ENCODE results near the gene NUAK1. TPM values are rescaled to one million over a fixed set of nuclear protein-coding genes. Genes with fewer than 3 reads are reported as not detected.
A peak's percentile ranks its signal among the peaks of the same experiment; 100 is the strongest.

The NUAK1 gene
- polyA plus RNA-seq, 2 donors, result 0.73 to 0.82 TPM

GRCh38 chr12:106089935-106090334, 48.8 kb downstream of the NUAK1 start:
- H3K27me3 ChIP-seq (ENCODE audit: control insufficient read depth in 1 of 2, insufficient read depth in 2 of 2, low read length in 2 of 2), result no peaks in the 10 kb centered on the region
- H3K27ac ChIP-seq (ENCODE audit: low read depth in 2 of 2, low read length in 1 of 2), result peak overlapping the region in 1 of 2 donors; percentile 7
- peaks cover 2 to 3% of the 10 kb centered on the region in 2 donors for H3K4me1 ChIP-seq (ENCODE audit: control insufficient read depth in 2 of 2, insufficient read depth in 2 of 2, low read length in 1 of 2)
- 73 to 78% methylated on average over 3 of the region's 3 CpGs for WGBS, 2 donors
- no peaks in the 10 kb centered on the region for H3K36me3 ChIP-seq (ENCODE audit: control insufficient read depth in 2 of 2, insufficient read depth in 2 of 2, low read length in 1 of 2)
- no peak overlapping the region for H3K4me3 ChIP-seq (ENCODE audit: low read depth in 1 of 2, low read length in 2 of 2)
- H3K9me3 ChIP-seq (ENCODE audit: control insufficient read depth in 2 of 2, insufficient read depth in 1 of 2, low read depth in 1 of 2, low read length in 1 of 2), result no peaks in the 10 kb centered on the region

GRCh38 chr12:106088811-106089485, 49.8 kb downstream of the NUAK1 start:
- H3K27me3 ChIP-seq (ENCODE audit: control insufficient read depth in 1 of 2, insufficient read depth in 2 of 2, low read length in 2 of 2), result no peaks in the 10 kb centered on the region
- peaks cover 2 to 3% of the 10 kb centered on the region in 2 donors for H3K4me1 ChIP-seq (ENCODE audit: control insufficient read depth in 2 of 2, insufficient read depth in 2 of 2, low read length in 1 of 2)
- no peak overlapping the region for H3K27ac ChIP-seq (ENCODE audit: low read depth in 2 of 2, low read length in 1 of 2)
- no peak overlapping the region for H3K4me3 ChIP-seq (ENCODE audit: low read depth in 1 of 2, low read length in 2 of 2)
- no peaks in the 10 kb centered on the region for H3K36me3 ChIP-seq (ENCODE audit: control insufficient read depth in 2 of 2, insufficient read depth in 2 of 2, low read length in 1 of 2)
- H3K9me3 ChIP-seq (ENCODE audit: control insufficient read depth in 2 of 2, insufficient read depth in 1 of 2, low read depth in 1 of 2, low read length in 1 of 2), result no peaks in the 10 kb centered on the region
- WGBS, 2 donors, result 36 to 60% methylated on average over 9 of the region's 9 CpGs

GRCh38 chr12:106088246-106088808, 50.4 kb downstream of the NUAK1 start:
- Histone ChIP-seq H3K4me1 (ENCODE audit: control insufficient read depth in 2 of 2, insufficient read depth in 2 of 2, low read length in 1 of 2) (peaks cover 2 to 3% of the 10 kb centered on the region in 2 donors), H3K9me3 (ENCODE audit: control insufficient read depth in 2 of 2, insufficient read depth in 1 of 2, low read depth in 1 of 2, low read length in 1 of 2) (no peaks in the 10 kb centered on the region), H3K27me3 (ENCODE audit: control insufficient read depth in 1 of 2, insufficient read depth in 2 of 2, low read length in 2 of 2) (no peaks in the 10 kb centered on the region), H3K36me3 (ENCODE audit: control insufficient read depth in 2 of 2, insufficient read depth in 2 of 2, low read length in 1 of 2) (no peaks in the 10 kb centered on the region), H3K4me3 (ENCODE audit: low read depth in 1 of 2, low read length in 2 of 2) (no peak overlapping the region), H3K27ac (ENCODE audit: low read depth in 2 of 2, low read length in 1 of 2) (no peak overlapping the region)
- WGBS, 2 donors, result 57 to 77% methylated on average over 4 of the region's 4 CpGs

- no peaks in the 10 kb centered on the region for H3K9me3 ChIP-seq (ENCODE audit: control insufficient read depth in 2 of 2, insufficient read depth in 1 of 2, low read depth in 1 of 2, low read length in 1 of 2)
- no peak overlapping the region for H3K4me3 ChIP-seq (ENCODE audit: low read depth in 1 of 2, low read length in 2 of 2)
- H3K4me1 ChIP-seq (ENCODE audit: control insufficient read depth in 2 of 2, insufficient read depth in 2 of 2, low read length in 1 of 2), result peaks cover 2 to 3% of the 10 kb centered on the region in 2 donors
- H3K36me3 ChIP-seq (ENCODE audit: control insufficient read depth in 2 of 2, insufficient read depth in 2 of 2, low read length in 1 of 2), result no peaks in the 10 kb centered on the region
- H3K27me3 ChIP-seq (ENCODE audit: control insufficient read depth in 1 of 2, insufficient read depth in 2 of 2, low read length in 2 of 2), result no peaks in the 10 kb centered on the region
- no peak overlapping the region for H3K27ac ChIP-seq (ENCODE audit: low read depth in 2 of 2, low read length in 1 of 2)
- 95% methylated on average over 19 of the region's 19 CpGs for WGBS, 2 donors
Measured at GRCh38 chr12:106086696-106087095, 52.1 kb downstream of the NUAK1 start.

GRCh38 chr12:106085213-106085612, 53.5 kb downstream of the NUAK1 start:
- Histone ChIP-seq H3K9me3 (ENCODE audit: control insufficient read depth in 2 of 2, insufficient read depth in 1 of 2, low read depth in 1 of 2, low read length in 1 of 2) (no peaks in the 10 kb centered on the region), H3K27ac (ENCODE audit: low read depth in 2 of 2, low read length in 1 of 2) (no peak overlapping the region), H3K27me3 (ENCODE audit: control insufficient read depth in 1 of 2, insufficient read depth in 2 of 2, low read length in 2 of 2) (no peaks in the 10 kb centered on the region), H3K4me3 (ENCODE audit: low read depth in 1 of 2, low read length in 2 of 2) (no peak overlapping the region), H3K36me3 (ENCODE audit: control insufficient read depth in 2 of 2, insufficient read depth in 2 of 2, low read length in 1 of 2) (no peaks in the 10 kb centered on the region), H3K4me1 (ENCODE audit: control insufficient read depth in 2 of 2, insufficient read depth in 2 of 2, low read length in 1 of 2) (peaks cover 2 to 3% of the 10 kb centered on the region in 2 donors)
- 62 to 64% methylated on average over 2 of the region's 2 CpGs for WGBS, 2 donors

- Histone ChIP-seq H3K4me1 (ENCODE audit: control insufficient read depth in 2 of 2, insufficient read depth in 2 of 2, low read length in 1 of 2) (peaks cover 0 to 3% of the 10 kb centered on the region in 2 donors), H3K36me3 (ENCODE audit: control insufficient read depth in 2 of 2, insufficient read depth in 2 of 2, low read length in 1 of 2) (no peaks in the 10 kb centered on the region), H3K27me3 (ENCODE audit: control insufficient read depth in 1 of 2, insufficient read depth in 2 of 2, low read length in 2 of 2) (no peaks in the 10 kb centered on the region), H3K9me3 (ENCODE audit: control insufficient read depth in 2 of 2, insufficient read depth in 1 of 2, low read depth in 1 of 2, low read length in 1 of 2) (no peaks in the 10 kb centered on the region), H3K27ac (ENCODE audit: low read depth in 2 of 2, low read length in 1 of 2) (no peak overlapping the region), H3K4me3 (ENCODE audit: low read depth in 1 of 2, low read length in 2 of 2) (no peak overlapping the region)
- WGBS, 2 donors, result 71 to 76% methylated on average over 3 of the region's 3 CpGs
Measured at GRCh38 chr12:106084759-106085158, 54.0 kb downstream of the NUAK1 start.

- H3K36me3 ChIP-seq (ENCODE audit: control insufficient read depth in 2 of 2, insufficient read depth in 2 of 2, low read length in 1 of 2), result no peaks in the 10 kb centered on the region
- H3K27me3 ChIP-seq (ENCODE audit: control insufficient read depth in 1 of 2, insufficient read depth in 2 of 2, low read length in 2 of 2), result no peaks in the 10 kb centered on the region
- H3K27ac ChIP-seq (ENCODE audit: low read depth in 2 of 2, low read length in 1 of 2), result no peak overlapping the region
- no peak overlapping the region for H3K4me3 ChIP-seq (ENCODE audit: low read depth in 1 of 2, low read length in 2 of 2)
- peaks cover 0 to 3% of the 10 kb centered on the region in 2 donors for H3K4me1 ChIP-seq (ENCODE audit: control insufficient read depth in 2 of 2, insufficient read depth in 2 of 2, low read length in 1 of 2)
- 60 to 67% methylated on average over 10 of the region's 10 CpGs for WGBS, 2 donors
- H3K9me3 ChIP-seq (ENCODE audit: control insufficient read depth in 2 of 2, insufficient read depth in 1 of 2, low read depth in 1 of 2, low read length in 1 of 2), result no peaks in the 10 kb centered on the region
Measured at GRCh38 chr12:106084014-106084671, 54.6 kb downstream of the NUAK1 start.

GRCh38 chr12:106082216-106083175, 56.3 kb downstream of the NUAK1 start:
- H3K4me3 ChIP-seq (ENCODE audit: low read depth in 1 of 2, low read length in 2 of 2), result no peak overlapping the region
- no peaks in the 10 kb centered on the region for H3K9me3 ChIP-seq (ENCODE audit: control insufficient read depth in 2 of 2, insufficient read depth in 1 of 2, low read depth in 1 of 2, low read length in 1 of 2)
- no peaks in the 10 kb centered on the region for H3K27me3 ChIP-seq (ENCODE audit: control insufficient read depth in 1 of 2, insufficient read depth in 2 of 2, low read length in 2 of 2)
- H3K36me3 ChIP-seq (ENCODE audit: control insufficient read depth in 2 of 2, insufficient read depth in 2 of 2, low read length in 1 of 2), result no peaks in the 10 kb centered on the region
- WGBS, 2 donors, result 86 to 88% methylated on average over 15 of the region's 15 CpGs
- peaks cover 0 to 2% of the 10 kb centered on the region in 2 donors for H3K4me1 ChIP-seq (ENCODE audit: control insufficient read depth in 2 of 2, insufficient read depth in 2 of 2, low read length in 1 of 2)
- no peak overlapping the region for H3K27ac ChIP-seq (ENCODE audit: low read depth in 2 of 2, low read length in 1 of 2)

- Histone ChIP-seq H3K4me1 (ENCODE audit: control insufficient read depth in 2 of 2, insufficient read depth in 2 of 2, low read length in 1 of 2) (peaks cover 0 to 2% of the 10 kb centered on the region in 2 donors), H3K36me3 (ENCODE audit: control insufficient read depth in 2 of 2, insufficient read depth in 2 of 2, low read length in 1 of 2) (no peaks in the 10 kb centered on the region), H3K9me3 (ENCODE audit: control insufficient read depth in 2 of 2, insufficient read depth in 1 of 2, low read depth in 1 of 2, low read length in 1 of 2) (no peaks in the 10 kb centered on the region), H3K4me3 (ENCODE audit: low read depth in 1 of 2, low read length in 2 of 2) (no peak overlapping the region), H3K27ac (ENCODE audit: low read depth in 2 of 2, low read length in 1 of 2) (no peak overlapping the region), H3K27me3 (ENCODE audit: control insufficient read depth in 1 of 2, insufficient read depth in 2 of 2, low read length in 2 of 2) (no peaks in the 10 kb centered on the region)
Measured at GRCh38 chr12:106081606-106082005, 57.1 kb downstream of the NUAK1 start.
